Natural killer cell (primary cell): ENCODE measurements around the gene NCOA3. TPM values are rescaled to one million over a fixed set of nuclear protein-coding genes. Genes with fewer than 3 reads are reported as not detected.

Experiments
- ATAC-seq, 3 donors: fragments of 150-1000 bp in 2 of 3; fragments of 200-7000 bp in 1 of 3; cut with Tn5 transposase; 1 replicate in 1 of 3; 2 replicates in 2 of 3; pipeline ENCODE4 v1.10.0; 2021; ENCODE audit warnings: mild to moderate bottlenecking in 2 of 3, moderate library complexity in 2 of 3
- DNase-seq, 2 donors: peaks; one replicate each; pipeline versions ENCODE4 v3.0.0 to v3.0.0-alpha.2; 2013 to 2021; ENCODE audit warnings: mixed read lengths in 1 of 2
- H3K27ac ChIP-seq: one replicate; pipeline ENCODE4 v1.5.1; 2013; ENCODE audit warnings: mild to moderate bottlenecking, low read length
- H3K27me3 ChIP-seq: one replicate; pipeline ENCODE4 v1.6.1; 2013; ENCODE audit warnings: low read length; ENCODE audit not compliant: control insufficient read depth, insufficient read depth
- H3K36me3 ChIP-seq: one replicate; pipeline ENCODE4 v1.6.1; 2013; ENCODE audit warnings: low read length; ENCODE audit not compliant: control insufficient read depth, insufficient read depth
- H3K4me1 ChIP-seq: one replicate; pipeline ENCODE4 v1.6.1; 2013; ENCODE audit warnings: low read length; ENCODE audit not compliant: control insufficient read depth, insufficient read depth
- H3K4me3 ChIP-seq: one replicate; pipeline ENCODE4 v1.5.1; 2013; ENCODE audit warnings: low read length
- H3K9me3 ChIP-seq: one replicate; pipeline ENCODE4 v1.6.1; 2013; ENCODE audit warnings: low read length; ENCODE audit not compliant: control insufficient read depth, insufficient read depth
- H3K27ac Mint-ChIP-seq, 2 donors: one replicate each; pipeline ENCODE4 v1.8.0; 2022; ENCODE audit warnings: mild to moderate bottlenecking in 2 of 2, mixed read lengths in 2 of 2, moderate library complexity in 1 of 2
- H3K27me3 Mint-ChIP-seq, 2 donors: one replicate each; pipeline ENCODE4 v1.8.0; 2022; ENCODE audit warnings: low read depth in 2 of 2, mixed read lengths in 2 of 2
- H3K36me3 Mint-ChIP-seq: one replicate; pipeline ENCODE4 v1.8.0; 2022; ENCODE audit warnings: mixed read lengths
- H3K4me1 Mint-ChIP-seq, 2 donors: one replicate each; pipeline ENCODE4 v1.8.0; 2022; ENCODE audit warnings: mixed read lengths in 2 of 2
- H3K4me3 Mint-ChIP-seq: one replicate; pipeline ENCODE4 v1.8.0; 2022; ENCODE audit warnings: mild to moderate bottlenecking, moderate library complexity, mixed read lengths
- H3K9me3 Mint-ChIP-seq, 2 donors: one replicate each; pipeline ENCODE4 v1.8.0; 2022; ENCODE audit warnings: mixed read lengths in 2 of 2
- CTCF ChIP-seq: fragments of 200-600 bp; IDR thresholded peaks from one replicate; pipeline ENCODE4 v1.8.0; 2022; ENCODE audit warnings: antibody characterized with exemption
- WGBS: methylation state at CpG from one replicate; pipeline ENCODE4 v1.1.7; 2013; ENCODE audit warnings: missing lambda C conversion rate; ENCODE audit not compliant: insufficient coverage; 5-methylcytosine and 5-hydroxymethylcytosine counted together
- intact Hi-C: fragments of 100-400 bp; cut with micrococcal nuclease; formaldehyde crosslinking; loops from one replicate; pipeline ENCODE4 v1.14.2; 2022
- total RNA-seq, 4 donors: library from RNA; stranded (reverse); fragments of 120-200 nt in 1 of 4; gene quantifications; one replicate each; pipeline versions ENCODE4 v1.2.3 to v1.2.4, GENCODE V29; 2013 to 2022

The NCOA3 gene
- total RNA-seq, 3 donors from 2014 or later (not counting 1 experiment from before 2014, with no cell fraction given) = 44.3 to 63.3 (median 57.8) TPM

DNA sequence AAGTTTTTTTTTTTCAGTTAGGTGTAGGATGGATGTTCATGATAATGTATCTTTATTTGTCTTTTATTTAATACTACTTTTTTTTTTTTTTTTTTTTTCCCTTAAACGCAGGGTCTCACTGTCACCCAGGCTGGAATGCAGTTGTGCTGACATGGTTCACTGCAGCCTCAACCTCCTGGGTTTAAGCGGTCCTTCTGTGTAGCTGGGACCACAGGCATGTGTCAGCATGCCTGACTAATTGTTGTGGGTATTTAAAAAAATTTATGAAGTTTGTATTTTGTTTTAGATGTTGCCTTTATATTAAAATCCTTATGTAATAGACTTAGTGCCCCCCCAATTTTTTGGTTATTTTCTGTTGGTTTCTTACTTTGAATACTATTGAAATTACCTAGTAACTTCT, 42.6 kb downstream of the NCOA3 start:
- Mint-ChIP-seq H3K9me3 (no peaks in the 10 kb centered on the region), H3K27me3 (no peaks in the 10 kb centered on the region), H3K4me3 (no peak overlapping the region), H3K4me1 (peaks cover 57 to 62% of the 10 kb centered on the region in 2 donors), H3K27ac (peak overlapping the region in 1 of 2 donors; percentile 43), H3K36me3 (no peaks in the 10 kb centered on the region)
- DNase-seq = no peak
- H3K27me3 ChIP-seq = no peaks in the 10 kb centered on the region
- peaks cover 8% of the 10 kb centered on the region for H3K4me1 ChIP-seq
- no peaks in the 10 kb centered on the region for H3K36me3 ChIP-seq
- no peak overlapping the region for H3K27ac ChIP-seq
- peak in 1 of 3 donors; percentile 42 for ATAC-seq
- 32% methylated on average over 2 of the region's 2 CpGs for WGBS
- no peaks in the 10 kb centered on the region for H3K9me3 ChIP-seq
- no peak for TF ChIP-seq CTCF
- intact Hi-C loops = no loop called here
- H3K4me3 ChIP-seq = no peak overlapping the region

DNA sequence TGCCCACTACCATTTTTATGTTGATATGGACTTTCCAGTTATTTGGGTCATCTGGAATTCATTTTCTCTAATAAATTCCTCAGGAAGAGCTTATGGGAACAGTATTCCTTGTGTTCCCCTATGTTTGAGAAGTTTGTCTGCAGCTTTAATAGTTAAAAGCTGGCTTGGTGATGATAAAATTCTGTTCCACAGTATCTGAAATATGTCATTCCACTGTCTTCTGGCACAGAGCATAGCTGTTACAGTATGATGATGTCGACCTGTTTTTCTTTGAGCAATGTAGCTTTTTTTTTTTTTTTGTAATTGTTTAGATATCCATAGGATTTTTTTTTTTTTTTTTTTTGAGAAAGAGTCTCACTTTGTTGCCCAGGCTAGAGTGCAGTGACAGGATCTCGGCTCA, 43.2 kb downstream of the NCOA3 start:
- H3K4me3 Mint-ChIP-seq = no peak overlapping the region
- H3K27ac ChIP-seq = no peak overlapping the region
- no peaks in the 10 kb centered on the region for H3K36me3 ChIP-seq
- H3K27ac Mint-ChIP-seq = peak overlapping the region in 1 of 2 donors; percentile 43
- H3K9me3 ChIP-seq = no peaks in the 10 kb centered on the region
- no peaks in the 10 kb centered on the region for H3K9me3 Mint-ChIP-seq
- ATAC-seq (no peak), DNase-seq (no peak)
- H3K4me1 ChIP-seq = peaks cover 8% of the 10 kb centered on the region
- no peak overlapping the region for H3K4me3 ChIP-seq
- H3K36me3 Mint-ChIP-seq = no peaks in the 10 kb centered on the region
- TF ChIP-seq CTCF = no peak
- peaks cover 57 to 62% of the 10 kb centered on the region in 2 donors for H3K4me1 Mint-ChIP-seq
- H3K27me3 Mint-ChIP-seq = no peaks in the 10 kb centered on the region
- intact Hi-C loops = no loop called here
- no peaks in the 10 kb centered on the region for H3K27me3 ChIP-seq
- 100% methylated on average over 2 of the region's 2 CpGs for WGBS

DNA sequence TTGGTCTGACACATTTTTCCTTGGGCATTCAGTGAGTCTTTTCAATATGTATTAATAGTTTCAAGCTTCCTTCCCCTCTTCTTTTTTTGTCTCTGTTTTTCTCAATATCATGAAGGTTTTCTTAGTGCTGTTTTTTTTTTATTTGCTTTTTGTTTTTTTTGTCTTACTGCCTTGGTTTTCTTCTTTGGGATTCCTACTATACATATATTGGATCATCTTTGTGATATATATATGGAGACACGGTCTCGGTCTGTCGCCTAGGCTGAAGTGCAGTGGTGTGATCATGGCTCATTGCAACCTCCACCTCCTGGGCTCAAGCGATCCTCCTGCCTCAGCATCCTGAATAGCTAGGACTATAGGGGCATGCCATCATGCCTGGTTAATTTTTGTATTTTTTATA, 43.8 kb downstream of the NCOA3 start:
- no peak for DNase-seq
- Mint-ChIP-seq H3K9me3 (no peaks in the 10 kb centered on the region), H3K4me3 (no peak overlapping the region), H3K4me1 (peaks cover 51 to 60% of the 10 kb centered on the region in 2 donors), H3K27ac (peak overlapping the region in 1 of 2 donors; percentile 14), H3K36me3 (no peaks in the 10 kb centered on the region), H3K27me3 (no peaks in the 10 kb centered on the region)
- Histone ChIP-seq H3K4me3 (no peak overlapping the region), H3K9me3 (no peaks in the 10 kb centered on the region), H3K27me3 (no peaks in the 10 kb centered on the region), H3K27ac (no peak overlapping the region), H3K36me3 (no peaks in the 10 kb centered on the region), H3K4me1 (peaks cover 8% of the 10 kb centered on the region)
- no peak for ATAC-seq
- no peak for TF ChIP-seq CTCF
- WGBS = 94% methylated on average over 4 of the region's 4 CpGs
- intact Hi-C loops = no loop called here
